GM18909 (cell line): ENCODE data around the gene CHST15.

ENCODE experiments used
- ATAC-seq: cut with Tn5 transposase; IDR thresholded peaks from one replicate; pipeline ENCODE4 v1.9.1; 2021; ENCODE audit warnings: mild to moderate bottlenecking; ENCODE audit not compliant: unreplicated experiment, poor library complexity

The CHST15 gene

DNA sequence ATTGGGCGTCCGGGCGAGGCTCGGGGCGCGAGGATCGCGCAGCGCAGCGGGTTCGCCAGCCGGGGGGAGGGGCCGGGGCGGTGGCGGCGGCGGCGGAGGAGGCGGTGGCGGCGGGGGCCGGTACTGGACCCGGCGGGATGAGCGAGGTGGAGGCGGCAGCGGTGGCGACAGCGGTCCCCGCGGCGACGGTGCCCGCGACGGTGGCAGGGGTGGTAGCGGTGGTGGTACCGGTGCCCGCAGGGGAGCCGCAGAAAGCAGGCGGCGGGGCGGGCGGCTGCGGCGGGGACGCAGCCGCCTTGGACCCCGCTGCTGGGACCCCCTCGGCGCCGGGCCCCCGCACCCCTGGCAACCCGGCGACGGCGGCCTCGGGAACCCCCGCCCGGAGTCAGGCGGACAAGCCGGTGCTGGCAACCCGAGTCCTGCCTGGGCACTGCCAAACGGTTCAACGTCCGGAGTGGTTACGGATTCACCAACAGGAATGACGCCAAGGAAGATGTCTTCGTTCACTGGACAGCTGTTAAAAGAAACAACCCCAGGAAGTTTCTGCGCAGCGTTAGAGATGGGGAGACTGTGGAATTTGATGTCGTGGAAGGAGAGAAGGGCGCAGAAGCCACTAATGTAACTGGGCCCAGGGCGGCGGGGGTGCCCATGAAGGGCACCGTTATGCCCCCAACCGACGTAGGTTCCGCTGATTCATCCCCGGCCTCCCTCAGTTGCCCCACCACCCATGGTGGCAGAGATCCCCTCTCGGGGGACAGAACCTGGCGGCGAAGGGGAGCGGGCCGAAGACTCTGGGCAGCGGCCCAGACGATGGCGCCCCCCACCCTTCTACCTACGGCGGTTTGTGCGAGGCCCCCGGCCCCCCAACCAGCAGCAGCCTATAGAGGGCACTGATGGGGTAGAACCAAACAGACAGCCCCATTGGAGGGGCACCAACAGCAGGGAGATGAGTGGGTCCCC lies 101.5 kb downstream of the CHST15 start:
- ATAC-seq: no peak

- ATAC-seq: no peak
These were observed 102.5 kb downstream of the CHST15 start for GRCh38 chr10:123990889-123991288.

DNA sequence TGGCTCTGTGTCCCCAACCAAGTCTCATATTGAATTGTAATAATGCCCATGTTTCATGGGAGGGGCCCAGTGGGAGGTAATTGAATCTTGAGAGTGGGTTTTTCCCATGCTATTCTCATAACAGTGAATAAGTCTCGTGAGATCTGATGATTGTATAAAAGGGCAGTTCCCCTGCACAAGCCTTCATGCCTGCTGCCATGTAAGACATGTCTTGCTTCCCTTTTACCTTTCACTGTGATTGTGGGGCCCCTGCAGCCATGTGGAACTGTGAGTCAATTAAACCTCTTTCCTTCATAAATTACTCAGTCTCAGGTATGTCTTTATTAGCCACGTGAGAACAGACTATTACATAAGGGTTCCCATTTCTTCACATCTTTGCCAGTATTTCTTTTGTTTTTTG lies 104.7 kb downstream of the CHST15 start:
- no peak for ATAC-seq

DNA sequence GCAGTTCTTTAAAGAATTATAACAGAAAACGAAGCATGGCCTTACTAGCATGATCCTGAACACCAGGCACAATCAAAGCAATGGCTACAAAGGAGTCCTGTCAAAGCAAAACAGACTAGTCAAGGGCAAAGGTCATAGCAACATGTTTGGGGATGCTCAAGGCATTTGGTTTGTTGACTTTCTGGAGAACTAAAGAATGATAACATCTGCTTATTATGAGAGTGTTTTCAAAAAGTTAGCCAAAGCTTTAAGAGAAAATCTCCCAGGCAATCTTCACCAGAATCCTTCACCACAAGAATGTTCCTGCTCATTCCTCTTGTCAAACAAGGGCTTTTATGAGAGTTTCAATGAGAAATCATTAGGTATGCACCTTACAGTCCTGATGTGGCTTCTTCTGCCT lies 106.7 kb downstream of the CHST15 start:
- ATAC-seq: no peak

- ATAC-seq: no peak
These were observed 119.0 kb downstream of the CHST15 start for GRCh38 chr10:123974406-123974805.

DNA sequence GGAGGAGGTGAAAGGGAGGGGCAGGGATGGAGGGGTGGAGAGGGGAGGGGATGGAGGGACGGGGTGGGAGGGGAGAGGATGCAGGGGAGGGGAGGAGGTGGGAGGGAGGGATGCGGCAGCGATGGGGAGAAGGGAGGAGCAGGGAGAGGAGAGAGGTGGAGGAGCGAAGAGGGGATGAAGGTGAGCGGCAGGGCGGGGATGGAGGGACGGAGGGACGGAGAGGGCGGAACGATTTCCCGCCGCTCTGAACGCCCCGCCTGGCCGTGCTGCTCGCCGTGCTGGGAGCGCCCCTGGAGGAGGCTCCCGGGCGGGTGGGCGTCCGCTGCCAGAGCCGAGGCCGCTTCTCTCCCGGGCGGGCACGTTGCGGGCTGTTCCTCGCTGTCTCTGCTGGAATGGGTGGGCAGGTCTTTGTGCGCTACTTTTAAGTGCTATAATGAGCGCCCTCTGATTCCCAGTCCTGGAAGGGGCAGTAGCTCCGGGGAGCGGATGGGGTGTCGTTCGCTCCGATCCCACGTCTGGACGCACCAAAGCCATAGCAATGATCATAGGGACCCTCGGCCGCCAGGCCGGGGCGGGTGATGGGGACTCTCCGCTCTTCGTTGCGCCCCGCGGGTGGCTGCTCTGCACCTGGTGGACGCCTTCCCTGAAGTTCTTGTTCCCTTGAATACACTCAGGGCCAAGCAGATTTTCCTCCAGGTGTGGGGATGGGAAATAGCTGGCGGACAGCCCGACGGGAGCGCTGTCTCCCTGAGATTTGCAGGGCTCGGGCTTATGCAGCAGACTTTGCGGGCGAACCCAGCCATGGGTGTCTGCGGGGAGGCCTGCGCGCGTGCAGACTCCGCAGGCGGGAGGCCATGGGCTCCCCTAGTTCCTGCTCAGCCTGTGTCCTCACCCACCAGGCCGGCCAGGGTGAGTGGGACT lies 120.7 kb downstream of the CHST15 start:
- no peak for ATAC-seq

GRCh38 chr10:123970927-123971286 lies 122.5 kb downstream of the CHST15 start:
- ATAC-seq: no peak

DNA sequence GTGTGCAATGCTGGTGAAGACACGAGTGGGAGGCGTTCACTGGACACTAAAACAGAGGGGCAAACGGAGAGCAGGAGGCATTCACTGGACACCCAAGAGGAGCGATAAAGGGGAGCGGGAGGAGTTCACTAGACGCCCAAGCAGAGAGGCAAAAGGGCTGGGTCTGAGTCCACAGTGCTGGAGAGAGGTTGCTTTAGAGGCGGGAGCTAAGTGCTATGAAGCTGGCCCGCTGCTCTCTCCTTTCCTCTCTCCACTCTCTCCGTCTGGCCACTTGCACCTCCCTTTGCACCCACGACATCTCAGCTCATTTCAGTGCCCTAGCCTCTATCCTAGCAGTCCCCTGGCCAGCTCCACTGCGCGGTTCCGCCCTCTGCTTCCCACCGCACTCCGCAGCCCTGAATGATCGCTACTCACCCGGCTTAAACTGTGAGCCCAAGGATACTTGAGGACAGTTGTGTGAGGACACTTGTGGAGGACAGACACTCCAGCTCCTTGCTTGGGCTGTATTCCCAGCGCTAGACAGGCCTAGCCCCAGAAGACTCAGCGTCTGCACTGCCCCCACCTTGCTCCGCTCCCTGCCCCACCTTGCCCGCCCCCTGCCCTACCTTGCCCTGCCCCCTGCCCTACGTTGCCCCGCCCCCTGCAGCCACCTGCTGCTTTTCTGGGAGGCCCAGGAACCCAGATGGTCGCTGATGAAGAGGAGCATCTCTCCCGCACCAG lies 123.0 kb downstream of the CHST15 start:
- no peak for ATAC-seq

GRCh38 chr10:123967626-123968243 lies 125.7 kb downstream of the CHST15 start:
- ATAC-seq: no peak

- no peak for ATAC-seq
These were observed 126.5 kb downstream of the CHST15 start for GRCh38 chr10:123966896-123967231.

DNA sequence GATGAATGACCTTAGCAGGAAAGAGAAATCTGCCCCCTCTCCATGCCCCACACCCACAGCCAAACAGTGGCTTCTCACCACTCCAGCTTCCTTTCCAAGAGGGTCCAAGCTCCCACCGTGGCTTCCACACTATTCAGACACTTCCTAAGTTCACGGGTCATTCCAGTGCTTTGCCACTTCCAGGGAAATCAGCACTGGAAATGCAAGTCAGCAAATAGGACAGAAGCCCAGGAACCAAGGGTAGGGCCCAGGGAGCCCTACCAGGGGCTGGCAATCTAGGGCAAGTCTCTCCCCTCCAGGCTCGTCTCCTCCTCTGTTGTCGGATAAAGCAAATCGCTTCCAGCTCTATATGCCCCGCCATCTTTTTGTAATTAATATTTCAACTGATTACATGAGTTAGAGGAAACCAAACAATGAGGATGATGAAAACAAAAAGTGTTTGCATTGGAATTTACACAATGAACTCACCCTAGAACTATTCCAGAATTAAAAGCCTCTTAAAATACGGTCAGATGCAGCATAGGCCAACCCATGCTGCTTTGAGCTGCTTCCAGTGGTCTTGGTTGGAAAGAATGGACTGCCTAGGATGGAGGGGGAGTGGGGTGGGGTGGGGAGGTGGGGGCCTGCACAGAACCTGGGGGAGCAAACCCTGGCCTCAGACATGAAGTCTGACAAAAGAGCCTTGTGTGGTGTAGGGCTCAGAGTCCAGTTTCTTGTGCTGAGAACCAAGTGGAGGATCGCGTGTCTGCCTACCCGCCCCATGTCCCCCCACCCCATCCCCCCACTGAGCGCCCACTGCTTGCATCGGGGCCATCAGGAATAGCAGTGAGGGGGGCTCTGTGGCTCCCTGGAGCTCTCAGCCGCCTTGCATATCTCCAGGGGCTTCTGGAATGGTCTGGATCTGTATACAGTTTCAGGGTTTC lies 127.2 kb downstream of the CHST15 start:
- no peak for ATAC-seq

GRCh38 chr10:123964953-123965352 lies 128.4 kb downstream of the CHST15 start:
- ATAC-seq: no peak

DNA sequence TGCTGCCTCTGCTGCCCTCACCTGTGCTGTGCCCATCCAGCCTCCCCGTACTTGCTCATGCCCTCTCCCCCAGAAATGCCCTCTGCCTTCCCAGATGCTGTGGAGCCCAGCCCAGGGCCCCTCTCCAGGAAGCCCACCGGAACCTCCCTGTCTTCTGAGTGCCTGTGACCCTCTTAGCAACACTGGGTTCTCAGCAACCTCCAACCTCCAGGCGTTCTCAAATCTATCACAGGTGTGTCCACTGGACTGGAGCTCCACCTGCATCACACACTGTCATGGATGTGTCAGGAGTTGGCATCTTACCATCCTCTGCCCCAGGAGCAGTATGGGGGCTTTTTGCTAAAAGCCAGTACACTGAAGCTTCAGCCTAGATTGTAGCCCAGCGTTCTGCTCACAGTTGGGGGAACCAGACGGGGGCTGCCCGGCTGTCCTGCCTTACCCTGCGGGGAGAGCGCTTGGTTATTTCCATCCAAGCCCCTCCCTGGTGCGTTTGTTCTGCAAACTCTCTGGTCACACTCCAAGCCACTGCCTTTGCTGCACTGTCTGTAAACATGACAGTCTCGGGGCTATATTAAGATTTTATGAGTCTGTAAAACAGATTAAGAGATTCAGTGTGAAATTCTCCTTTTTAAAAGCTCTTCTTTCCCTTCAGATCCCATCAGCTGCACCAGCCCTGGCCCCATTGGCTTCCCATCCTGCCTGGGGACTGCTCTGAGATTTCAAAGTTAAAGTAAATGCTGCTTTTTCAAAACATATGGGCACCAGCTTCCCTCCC lies 130.5 kb downstream of the CHST15 start:
- no peak for ATAC-seq

GRCh38 chr10:123958241-123958640 lies 135.2 kb downstream of the CHST15 start:
- no peak for ATAC-seq
